Measurements from ENCODE around the gene GET4.

DNA sequence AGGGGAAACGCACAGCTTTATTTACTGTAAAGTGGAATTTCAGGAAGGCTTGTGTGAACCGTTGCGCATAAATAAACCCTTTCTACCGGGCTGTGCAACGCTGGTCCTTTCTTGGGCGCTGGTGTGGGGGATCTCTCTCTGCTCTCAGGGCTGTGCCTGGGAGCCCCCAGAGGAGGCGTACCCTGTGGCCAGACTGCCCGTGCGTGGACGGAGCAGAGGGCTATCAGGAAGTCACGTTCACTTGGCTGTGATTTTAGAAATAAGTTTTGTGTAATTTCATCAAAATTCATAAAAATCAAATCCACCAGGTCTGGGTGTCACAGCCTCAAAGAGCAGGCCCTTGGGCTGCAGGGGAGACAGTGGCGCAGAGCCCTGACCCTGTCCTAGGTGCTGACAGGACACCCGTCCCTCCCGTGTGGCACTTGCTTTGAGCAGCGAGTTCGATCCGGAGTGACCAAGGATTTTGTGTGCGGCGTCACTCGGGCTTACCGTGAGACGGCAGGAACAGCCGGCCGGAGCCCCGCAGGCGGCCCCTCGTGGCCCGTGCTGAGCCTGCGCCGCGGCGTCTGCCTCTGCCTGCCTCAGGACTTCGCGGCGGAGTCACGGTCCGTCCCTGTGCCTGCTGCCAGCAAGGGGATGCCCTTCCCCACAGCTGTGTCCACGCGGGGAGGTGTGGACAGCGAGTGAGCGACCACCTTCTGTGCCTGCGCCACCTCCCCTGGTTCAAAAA lies 20.2 kb downstream of the GET4 start:
- TF ChIP-seq, protein P1, sequence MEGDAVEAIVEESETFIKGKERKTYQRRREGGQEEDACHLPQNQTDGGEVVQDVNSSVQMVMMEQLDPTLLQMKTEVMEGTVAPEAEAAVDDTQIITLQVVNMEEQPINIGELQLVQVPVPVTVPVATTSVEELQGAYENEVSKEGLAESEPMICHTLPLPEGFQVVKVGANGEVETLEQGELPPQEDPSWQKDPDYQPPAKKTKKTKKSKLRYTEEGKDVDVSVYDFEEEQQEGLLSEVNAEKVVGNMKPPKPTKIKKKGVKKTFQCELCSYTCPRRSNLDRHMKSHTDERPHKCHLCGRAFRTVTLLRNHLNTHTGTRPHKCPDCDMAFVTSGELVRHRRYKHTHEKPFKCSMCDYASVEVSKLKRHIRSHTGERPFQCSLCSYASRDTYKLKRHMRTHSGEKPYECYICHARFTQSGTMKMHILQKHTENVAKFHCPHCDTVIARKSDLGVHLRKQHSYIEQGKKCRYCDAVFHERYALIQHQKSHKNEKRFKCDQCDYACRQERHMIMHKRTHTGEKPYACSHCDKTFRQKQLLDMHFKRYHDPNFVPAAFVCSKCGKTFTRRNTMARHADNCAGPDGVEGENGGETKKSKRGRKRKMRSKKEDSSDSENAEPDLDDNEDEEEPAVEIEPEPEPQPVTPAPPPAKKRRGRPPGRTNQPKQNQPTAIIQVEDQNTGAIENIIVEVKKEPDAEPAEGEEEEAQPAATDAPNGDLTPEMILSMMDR (conservative IDR thresholded peaks at IDR 0.05): no peak
- TF ChIP-seq EZH2 (IDR thresholded peaks at IDR 0.05; ENCODE audit: low read depth): no peak
